Measurements from ENCODE around the gene BORCS6. TPM values are rescaled to one million over a fixed set of nuclear protein-coding genes. Genes with fewer than 3 reads are reported as not detected.
A peak's percentile ranks its signal among the peaks of the same experiment; 100 is the strongest.

The BORCS6 gene
- total and polyA plus RNA-seq, 2 of the 13 experiments (the other 11 are each of a cell fraction or from before 2014, with no cell fraction given) = 2.0 to 5.1 TPM

GRCh38 chr17:8223356-8224126 is 33.6 kb upstream of the BORCS6 start (continued):
- TF ChIP-seq, protein P1, sequence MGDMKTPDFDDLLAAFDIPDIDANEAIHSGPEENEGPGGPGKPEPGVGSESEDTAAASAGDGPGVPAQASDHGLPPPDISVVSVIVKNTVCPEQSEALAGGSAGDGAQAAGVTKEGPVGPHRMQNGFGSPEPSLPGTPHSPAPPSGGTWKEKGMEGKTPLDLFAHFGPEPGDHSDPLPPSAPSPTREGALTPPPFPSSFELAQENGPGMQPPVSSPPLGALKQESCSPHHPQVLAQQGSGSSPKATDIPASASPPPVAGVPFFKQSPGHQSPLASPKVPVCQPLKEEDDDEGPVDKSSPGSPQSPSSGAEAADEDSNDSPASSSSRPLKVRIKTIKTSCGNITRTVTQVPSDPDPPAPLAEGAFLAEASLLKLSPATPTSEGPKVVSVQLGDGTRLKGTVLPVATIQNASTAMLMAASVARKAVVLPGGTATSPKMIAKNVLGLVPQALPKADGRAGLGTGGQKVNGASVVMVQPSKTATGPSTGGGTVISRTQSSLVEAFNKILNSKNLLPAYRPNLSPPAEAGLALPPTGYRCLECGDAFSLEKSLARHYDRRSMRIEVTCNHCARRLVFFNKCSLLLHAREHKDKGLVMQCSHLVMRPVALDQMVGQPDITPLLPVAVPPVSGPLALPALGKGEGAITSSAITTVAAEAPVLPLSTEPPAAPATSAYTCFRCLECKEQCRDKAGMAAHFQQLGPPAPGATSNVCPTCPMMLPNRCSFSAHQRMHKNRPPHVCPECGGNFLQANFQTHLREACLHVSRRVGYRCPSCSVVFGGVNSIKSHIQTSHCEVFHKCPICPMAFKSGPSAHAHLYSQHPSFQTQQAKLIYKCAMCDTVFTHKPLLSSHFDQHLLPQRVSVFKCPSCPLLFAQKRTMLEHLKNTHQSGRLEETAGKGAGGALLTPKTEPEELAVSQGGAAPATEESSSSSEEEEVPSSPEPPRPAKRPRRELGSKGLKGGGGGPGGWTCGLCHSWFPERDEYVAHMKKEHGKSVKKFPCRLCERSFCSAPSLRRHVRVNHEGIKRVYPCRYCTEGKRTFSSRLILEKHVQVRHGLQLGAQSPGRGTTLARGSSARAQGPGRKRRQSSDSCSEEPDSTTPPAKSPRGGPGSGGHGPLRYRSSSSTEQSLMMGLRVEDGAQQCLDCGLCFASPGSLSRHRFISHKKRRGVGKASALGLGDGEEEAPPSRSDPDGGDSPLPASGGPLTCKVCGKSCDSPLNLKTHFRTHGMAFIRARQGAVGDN (CRISPR knock-in tag; IDR thresholded peaks at IDR 0.05) = peak; percentile 94
- TF ChIP-seq, protein P2, sequence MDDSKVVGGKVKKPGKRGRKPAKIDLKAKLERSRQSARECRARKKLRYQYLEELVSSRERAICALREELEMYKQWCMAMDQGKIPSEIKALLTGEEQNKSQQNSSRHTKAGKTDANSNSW (CRISPR knock-in tag; IDR thresholded peaks at IDR 0.05; ENCODE audit: borderline replicate concordance) = no peak
- TF ChIP-seq RFXAP (CRISPR knock-in tag; IDR thresholded peaks at IDR 0.05; ENCODE audit: borderline replicate concordance) (no peak), NR2F6 (IDR thresholded peaks at IDR 0.05) (no peak), NR2F6 (CRISPR knock-in tag; IDR thresholded peaks at IDR 0.05) (peak; percentile 39; the same call in 1 of the 2 replicates), ZBTB4 (CRISPR knock-in tag; IDR thresholded peaks at IDR 0.05; ENCODE audit: borderline replicate concordance) (0 out of 2 replicates have a peak, but pooled peaks have one; percentile 8), ZNF546 (CRISPR knock-in tag; conservative IDR thresholded peaks at IDR 0.05) (no peak), ZNF557 (CRISPR knock-in tag; IDR thresholded peaks at IDR 0.05) (peak; percentile 37), BRCA1 (CRISPR knock-in tag; IDR thresholded peaks at IDR 0.05) (no peak), MLXIP (CRISPR knock-in tag; IDR thresholded peaks at IDR 0.05; ENCODE audit: borderline replicate concordance) (no peak), NFAT5 (CRISPR knock-in tag; IDR thresholded peaks at IDR 0.05) (0 out of 2 replicates have a peak, but pooled peaks have one; percentile 41), XBP1 (CRISPR knock-in tag; IDR thresholded peaks at IDR 0.05) (0 out of 2 replicates have a peak, but pooled peaks have one; percentile 29)

All from HepG2 (cell line).